MM.1S (cell line): ENCODE data around the gene TSN.

Source experiments
- EZH2 ChIP-seq: fragments of 300-600 bp; sonication (generic); optimal IDR thresholded peaks from 2 replicates; pipeline ENCODE3; 2017; ENCODE audit warnings: low read depth, mild to moderate bottlenecking, antibody characterized with exemption, low read length, mixed read lengths
- TF ChIP-seq, protein P1 (sequence below): fragments of 300-600 bp; sonication (generic); IDR thresholded peaks from 2 replicates; pipeline ENCODE4 v1.5.1; 2016; ENCODE audit warnings: antibody characterized with exemption, low read length, mixed read lengths

GRCh38 chr2:121771976-121772742, 16.7 kb downstream of the TSN start:
- TF ChIP-seq EZH2, result no peak
- TF ChIP-seq, protein P1, sequence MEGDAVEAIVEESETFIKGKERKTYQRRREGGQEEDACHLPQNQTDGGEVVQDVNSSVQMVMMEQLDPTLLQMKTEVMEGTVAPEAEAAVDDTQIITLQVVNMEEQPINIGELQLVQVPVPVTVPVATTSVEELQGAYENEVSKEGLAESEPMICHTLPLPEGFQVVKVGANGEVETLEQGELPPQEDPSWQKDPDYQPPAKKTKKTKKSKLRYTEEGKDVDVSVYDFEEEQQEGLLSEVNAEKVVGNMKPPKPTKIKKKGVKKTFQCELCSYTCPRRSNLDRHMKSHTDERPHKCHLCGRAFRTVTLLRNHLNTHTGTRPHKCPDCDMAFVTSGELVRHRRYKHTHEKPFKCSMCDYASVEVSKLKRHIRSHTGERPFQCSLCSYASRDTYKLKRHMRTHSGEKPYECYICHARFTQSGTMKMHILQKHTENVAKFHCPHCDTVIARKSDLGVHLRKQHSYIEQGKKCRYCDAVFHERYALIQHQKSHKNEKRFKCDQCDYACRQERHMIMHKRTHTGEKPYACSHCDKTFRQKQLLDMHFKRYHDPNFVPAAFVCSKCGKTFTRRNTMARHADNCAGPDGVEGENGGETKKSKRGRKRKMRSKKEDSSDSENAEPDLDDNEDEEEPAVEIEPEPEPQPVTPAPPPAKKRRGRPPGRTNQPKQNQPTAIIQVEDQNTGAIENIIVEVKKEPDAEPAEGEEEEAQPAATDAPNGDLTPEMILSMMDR, result no peak
